Gastroesophageal sphincter (tissue), 4 donors: Measurements from ENCODE around the gene SPCS2. TPM values are rescaled to one million over a fixed set of nuclear protein-coding genes. Genes with fewer than 3 reads are reported as not detected.
"Not testable (repeated sequence)": the region's sequence is repeated elsewhere in the genome, so short reads cannot be mapped to it uniquely, and the experiment has no call there.

Experiments
- ATAC-seq: fragments of 150-250 bp; one replicate; pipeline ENCODE4 v1.9.1; 2016; ENCODE audit warnings: mild to moderate bottlenecking, moderate library complexity
- H3K27ac ChIP-seq, 4 donors: fragments of 200-600 bp; sonication (generic) in 3 of 4; 1 replicate in 3 of 4; 2 replicates in 1 of 4; pipeline ENCODE4 v1.5.1; 2016 to 2019
- H3K27me3 ChIP-seq: fragments of 200-600 bp; sonication (generic); one replicate; pipeline ENCODE4 v1.5.1; 2019
- H3K36me3 ChIP-seq, 2 donors: fragments of 200-600 bp; sonication (generic); one replicate each; pipeline ENCODE4 v1.5.1; 2019; ENCODE audit warnings: control low read depth in 1 of 2
- H3K4me1 ChIP-seq, 3 donors: fragments of 200-600 bp; sonication (generic); 1 replicate in 2 of 3; 2 replicates in 1 of 3; pipeline ENCODE4 v1.5.1; 2016 to 2019; ENCODE audit warnings: control low read depth in 2 of 3
- H3K4me3 ChIP-seq, 2 donors: fragments of 200-600 bp; sonication (generic); one replicate each; pipeline ENCODE4 v1.5.1; 2019; ENCODE audit warnings: mild to moderate bottlenecking in 1 of 2, moderate library complexity in 1 of 2
- H3K9me3 ChIP-seq, 3 donors: fragments of 200-600 bp; sonication (generic); one replicate each; pipeline ENCODE4 v1.5.1; 2017 to 2019; ENCODE audit warnings: control low read depth in 2 of 3
- EP300 ChIP-seq: sonication (generic); formaldehyde crosslinking; IDR thresholded peaks from one replicate; pipeline ENCODE4 v1.6.1; 2017; ENCODE audit warnings: antibody characterized with exemption, mild to moderate bottlenecking
- POLR2A ChIP-seq, 2 donors: fragments of 450-650 bp; IDR thresholded peaks; one replicate each; pipeline ENCODE4 v1.6.1; 2017; ENCODE audit warnings: antibody characterized with exemption in 2 of 2, mild to moderate bottlenecking in 2 of 2, moderate library complexity in 1 of 2
- POLR2AphosphoS5 ChIP-seq: sonication (generic); formaldehyde crosslinking; IDR thresholded peaks from one replicate; pipeline ENCODE4 v1.6.1; 2017; ENCODE audit warnings: antibody characterized with exemption
- WGBS, 2 donors: methylation state at CpG; one replicate each; pipeline ENCODE4 v1.1.5; 2018; ENCODE audit warnings: low coverage in 1 of 2; 5-methylcytosine and 5-hydroxymethylcytosine counted together
- total RNA-seq, 4 donors: library from RNA; depleted of rRNA; stranded (reverse); fragments of >200 nt; gene quantifications; one replicate each; pipeline ENCODE4 v1.1.0, GENCODE V29; 2016
- TF ChIP-seq, protein P1 (sequence below), 4 experiments: fragments of 200-600 bp in 2 of 4; fragments of 450-650 bp in 2 of 4; sonication (generic) in 1 of 4; IDR thresholded peaks; one replicate each; pipeline ENCODE4 v1.5.1; 2017 to 2019; ENCODE audit warnings: antibody characterized with exemption in 4 of 4, mild to moderate bottlenecking in 2 of 4, moderate library complexity in 2 of 4

The SPCS2 gene
- total RNA-seq, 4 donors from 2014 or later = 27.2 to 49.5 (median 37.0) TPM

DNA sequence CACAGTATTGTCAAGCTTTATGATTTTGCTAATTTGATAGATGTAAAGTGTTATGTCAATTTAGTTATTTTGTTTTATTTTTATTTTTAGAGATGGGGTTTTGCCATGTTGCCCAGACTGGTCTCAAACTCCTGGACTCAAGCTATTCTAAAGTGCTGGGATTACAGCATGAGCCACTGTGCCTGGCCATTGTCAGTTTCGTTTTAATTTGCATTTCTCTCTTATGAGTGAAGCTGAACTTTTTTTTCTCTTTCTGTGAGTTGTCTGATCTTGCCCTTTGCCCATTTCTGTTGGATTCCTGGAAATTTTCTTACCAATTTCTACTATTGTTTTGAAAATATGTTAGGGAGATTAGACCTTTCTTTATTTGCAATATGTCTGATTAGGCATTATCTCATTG lies 55.1 kb downstream of the SPCS2 start:
- TF ChIP-seq EP300 (no peak), POLR2A (IDR thresholded peaks at IDR 0.05) (no peak), POLR2AphosphoS5 (no peak)
- TF ChIP-seq, protein P1, sequence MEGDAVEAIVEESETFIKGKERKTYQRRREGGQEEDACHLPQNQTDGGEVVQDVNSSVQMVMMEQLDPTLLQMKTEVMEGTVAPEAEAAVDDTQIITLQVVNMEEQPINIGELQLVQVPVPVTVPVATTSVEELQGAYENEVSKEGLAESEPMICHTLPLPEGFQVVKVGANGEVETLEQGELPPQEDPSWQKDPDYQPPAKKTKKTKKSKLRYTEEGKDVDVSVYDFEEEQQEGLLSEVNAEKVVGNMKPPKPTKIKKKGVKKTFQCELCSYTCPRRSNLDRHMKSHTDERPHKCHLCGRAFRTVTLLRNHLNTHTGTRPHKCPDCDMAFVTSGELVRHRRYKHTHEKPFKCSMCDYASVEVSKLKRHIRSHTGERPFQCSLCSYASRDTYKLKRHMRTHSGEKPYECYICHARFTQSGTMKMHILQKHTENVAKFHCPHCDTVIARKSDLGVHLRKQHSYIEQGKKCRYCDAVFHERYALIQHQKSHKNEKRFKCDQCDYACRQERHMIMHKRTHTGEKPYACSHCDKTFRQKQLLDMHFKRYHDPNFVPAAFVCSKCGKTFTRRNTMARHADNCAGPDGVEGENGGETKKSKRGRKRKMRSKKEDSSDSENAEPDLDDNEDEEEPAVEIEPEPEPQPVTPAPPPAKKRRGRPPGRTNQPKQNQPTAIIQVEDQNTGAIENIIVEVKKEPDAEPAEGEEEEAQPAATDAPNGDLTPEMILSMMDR (IDR thresholded peaks at IDR 0.05) = no peak
- H3K27me3 ChIP-seq = no peaks in the 10 kb centered on the region
- no peaks in the 10 kb centered on the region for H3K9me3 ChIP-seq
- 93% methylated on average over 1 of the region's 1 CpG; no CpG with 5 or more reads in 1 of the 2 donors for WGBS, 2 donors
- no peak for ATAC-seq
- no peak overlapping the region for H3K27ac ChIP-seq
- no peaks in the 10 kb centered on the region for H3K4me1 ChIP-seq
- H3K4me3 ChIP-seq = no peak overlapping the region
- peaks cover 0 to 46% of the 10 kb centered on the region in 2 donors for H3K36me3 ChIP-seq

DNA sequence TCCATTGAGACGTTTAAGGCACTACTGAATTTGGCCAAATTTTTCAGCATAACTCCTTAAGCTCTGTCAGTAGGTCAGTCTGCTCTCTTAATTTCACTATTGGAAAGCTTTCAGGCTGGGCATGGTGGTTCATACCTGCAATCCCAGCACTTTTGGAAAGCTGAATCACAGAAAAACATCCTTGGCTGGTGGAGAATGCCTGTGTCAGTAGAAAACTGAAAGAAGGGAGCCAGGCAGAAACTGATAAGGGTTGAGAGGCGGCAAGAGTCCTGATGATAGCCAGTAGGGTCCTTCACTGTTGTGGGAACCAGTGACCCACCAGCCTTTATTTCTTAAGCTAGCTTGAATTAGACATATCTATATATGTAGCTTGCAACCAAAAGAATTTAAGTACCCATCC lies 62.3 kb downstream of the SPCS2 start:
- TF ChIP-seq EP300 = no peak
- Histone ChIP-seq H3K9me3 (no peaks in the 10 kb centered on the region), H3K4me3 (no peak overlapping the region), H3K27me3 (no peaks in the 10 kb centered on the region), H3K36me3 (peaks cover 0 to 46% of the 10 kb centered on the region in 2 donors), H3K4me1 (peaks cover 0 to 9% (median 0%) of the 10 kb centered on the region in 3 donors), H3K27ac (no peak overlapping the region)
- no peak for ATAC-seq
- 43 to 94% methylated on average over 1 to 2 of the region's 2 CpGs for WGBS, 2 donors

DNA sequence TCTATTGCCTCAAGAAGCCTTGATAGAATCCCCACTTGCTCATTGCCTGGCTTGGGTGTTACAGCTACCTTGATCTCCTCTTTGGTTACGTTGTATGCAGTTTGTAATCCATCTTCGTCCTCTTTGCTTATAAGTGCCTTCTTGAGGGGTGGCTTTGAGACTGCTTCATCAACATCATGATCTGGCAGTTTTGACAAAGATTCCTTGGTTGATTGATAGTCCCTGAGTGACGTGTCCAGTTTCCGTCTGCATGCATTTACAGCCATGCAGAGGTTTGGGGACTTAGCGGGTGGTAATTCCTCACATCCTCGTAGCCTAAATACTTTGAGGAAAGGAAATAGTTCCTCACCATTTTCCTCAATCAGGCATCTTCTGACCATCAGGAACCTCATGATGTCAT lies 62.8 kb downstream of the SPCS2 start:
- Histone ChIP-seq H3K36me3 (peaks cover 0 to 41% of the 10 kb centered on the region in 2 donors), H3K4me1 (peaks cover 0 to 9% (median 0%) of the 10 kb centered on the region in 3 donors), H3K9me3 (no peaks in the 10 kb centered on the region), H3K4me3 (no peak overlapping the region), H3K27ac (no peak overlapping the region), H3K27me3 (no peaks in the 10 kb centered on the region)
- 83 to 90% methylated on average over 5 to 6 of the region's 6 CpGs for WGBS, 2 donors
- no peak for ATAC-seq
- TF ChIP-seq POLR2AphosphoS5 (no peak), EP300 (no peak)
- TF ChIP-seq, protein P1 (IDR thresholded peaks at IDR 0.05) = no peak

DNA sequence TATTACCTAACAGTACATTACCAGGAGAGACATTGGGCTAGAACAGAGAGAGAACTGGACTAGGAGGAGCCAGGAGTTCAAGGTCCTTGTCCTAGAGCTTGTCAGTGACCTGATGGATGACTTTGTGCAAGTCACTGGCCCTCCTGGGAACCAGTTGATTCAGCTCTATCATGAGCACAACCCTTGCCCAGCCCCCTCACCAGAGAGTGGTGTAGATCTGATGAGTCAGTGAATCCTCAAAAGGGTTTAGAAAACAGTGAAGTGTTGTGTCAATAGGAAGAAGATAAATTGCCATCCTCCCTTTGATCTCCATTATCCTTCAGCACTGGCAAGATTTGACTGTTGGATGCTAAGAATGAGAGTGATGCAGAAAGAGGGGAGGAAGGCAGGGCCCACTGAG lies 64.0 kb downstream of the SPCS2 start:
- H3K27ac ChIP-seq = no peak overlapping the region
- H3K27me3 ChIP-seq = no peaks in the 10 kb centered on the region
- H3K36me3 ChIP-seq = peaks cover 0 to 29% of the 10 kb centered on the region in 2 donors
- ATAC-seq = no peak
- H3K9me3 ChIP-seq = no peaks in the 10 kb centered on the region
- peaks cover 0 to 9% (median 0%) of the 10 kb centered on the region in 3 donors for H3K4me1 ChIP-seq
- TF ChIP-seq POLR2A (IDR thresholded peaks at IDR 0.05) (no peak), POLR2AphosphoS5 (no peak), EP300 (no peak)
- TF ChIP-seq, protein P1 (IDR thresholded peaks at IDR 0.05) = no peak
- H3K4me3 ChIP-seq = no peak overlapping the region

DNA sequence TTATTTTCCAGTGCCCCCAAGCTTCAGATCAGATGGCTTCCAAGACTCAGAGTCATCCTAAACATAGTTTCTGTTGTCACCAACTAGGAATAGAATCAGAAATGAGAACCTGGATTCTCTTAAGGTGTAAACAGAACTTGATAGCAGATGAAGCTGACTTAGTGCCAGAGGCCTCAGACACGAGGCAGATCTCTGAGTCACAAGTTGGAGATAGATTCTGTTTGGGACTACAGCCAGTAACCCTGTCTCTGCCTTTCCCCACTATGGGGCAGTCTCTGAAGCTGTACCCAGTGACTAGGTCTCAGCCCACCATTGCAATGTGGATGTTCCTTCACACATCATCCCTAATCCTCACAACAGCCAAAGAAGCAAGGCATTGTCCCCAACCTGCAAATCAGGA lies 65.1 kb downstream of the SPCS2 start:
- TF ChIP-seq EP300 = no peak
- TF ChIP-seq, protein P1 (IDR thresholded peaks at IDR 0.05) = no peak
- TF ChIP-seq POLR2AphosphoS5 = no peak
- no peak for TF ChIP-seq POLR2A (IDR thresholded peaks at IDR 0.05)
- H3K4me1 ChIP-seq = peaks cover 0 to 9% (median 0%) of the 10 kb centered on the region in 3 donors
- H3K27me3 ChIP-seq = no peaks in the 10 kb centered on the region
- WGBS, 2 donors = 0% methylated on average over 1 of the region's 1 CpG
- peaks cover 0 to 20% of the 10 kb centered on the region in 2 donors for H3K36me3 ChIP-seq
- H3K9me3 ChIP-seq = no peaks in the 10 kb centered on the region
- no peak overlapping the region for H3K4me3 ChIP-seq
- no peak for ATAC-seq
- H3K27ac ChIP-seq = no peak overlapping the region

DNA sequence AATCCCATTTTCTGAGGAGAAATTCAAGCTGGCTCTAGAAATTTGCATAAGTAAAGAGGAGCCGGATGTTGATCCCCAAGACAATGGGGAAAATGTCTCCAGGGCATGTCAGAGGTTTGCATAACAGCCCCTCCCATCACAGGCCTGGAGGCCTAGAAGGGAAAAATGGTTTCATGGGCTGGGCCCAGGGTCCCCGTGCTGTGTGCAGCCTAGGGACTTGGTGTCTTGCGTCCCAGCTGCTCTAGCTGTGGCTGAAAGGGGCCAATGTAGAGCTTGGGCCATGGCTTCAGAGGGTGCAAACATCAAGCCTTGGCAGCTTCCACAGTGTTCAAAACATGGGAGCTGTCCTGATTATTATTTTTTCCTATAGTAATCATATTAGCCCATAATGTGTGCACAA lies 70.1 kb downstream of the SPCS2 start:
- not testable (repeated sequence) for H3K36me3 ChIP-seq, H3K27ac ChIP-seq, H3K4me1 ChIP-seq, H3K4me3 ChIP-seq, H3K9me3 ChIP-seq, H3K27me3 ChIP-seq, ATAC-seq
- WGBS, 2 donors = 90 to 100% methylated on average over 1 to 3 of the region's 3 CpGs

DNA sequence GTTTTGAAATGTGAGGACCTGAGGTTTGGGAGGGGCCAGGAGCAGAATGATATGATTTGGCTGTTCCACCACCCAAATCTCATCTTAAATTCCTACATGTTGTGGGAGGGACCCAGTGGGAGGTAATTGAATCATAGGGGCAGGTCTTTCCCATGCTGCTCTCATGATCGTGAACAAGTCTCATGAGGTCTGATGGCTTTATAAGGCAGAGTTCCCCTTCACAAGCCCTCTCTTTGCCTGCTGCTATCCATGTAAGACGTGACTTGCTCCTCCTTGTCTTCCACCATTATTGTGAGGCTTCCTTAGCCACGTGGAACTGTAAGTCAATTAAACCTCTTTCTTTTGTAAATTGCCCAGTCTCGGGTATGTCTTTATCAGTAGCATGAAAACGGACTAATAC lies 71.3 kb downstream of the SPCS2 start:
- WGBS, 2 donors = 72 to 77% methylated on average over 2 to 3 of the region's 5 CpGs
- not testable (repeated sequence) for H3K27ac ChIP-seq, ATAC-seq

More for the DNA sequence above, 71.3 kb downstream of the SPCS2 start:
- not testable (repeated sequence) for H3K27me3 ChIP-seq, H3K4me1 ChIP-seq, H3K4me3 ChIP-seq, H3K9me3 ChIP-seq, H3K36me3 ChIP-seq
